ENCODE data around the gene TTLL11.

DNA sequence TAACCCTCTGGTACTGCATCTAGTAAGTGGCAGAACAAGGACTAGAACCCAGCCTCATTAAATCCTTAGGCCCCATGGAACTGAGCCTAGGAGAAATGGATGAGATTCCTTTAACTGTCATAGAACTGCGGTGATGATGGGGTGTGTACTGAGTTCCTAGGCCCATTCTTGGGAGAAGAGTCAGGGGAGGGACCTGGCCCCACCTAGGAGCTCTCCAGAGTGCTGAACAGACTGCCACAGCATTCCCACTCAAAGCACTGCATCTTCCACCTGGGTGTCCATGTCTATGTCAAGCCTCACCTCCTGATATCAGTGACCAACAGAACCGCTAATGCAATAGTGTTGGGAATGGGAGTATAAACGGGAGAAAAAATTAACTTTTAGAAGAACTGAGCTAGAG is 36.6 kb downstream of the TTLL11 start:
- TF ChIP-seq, protein P1, sequence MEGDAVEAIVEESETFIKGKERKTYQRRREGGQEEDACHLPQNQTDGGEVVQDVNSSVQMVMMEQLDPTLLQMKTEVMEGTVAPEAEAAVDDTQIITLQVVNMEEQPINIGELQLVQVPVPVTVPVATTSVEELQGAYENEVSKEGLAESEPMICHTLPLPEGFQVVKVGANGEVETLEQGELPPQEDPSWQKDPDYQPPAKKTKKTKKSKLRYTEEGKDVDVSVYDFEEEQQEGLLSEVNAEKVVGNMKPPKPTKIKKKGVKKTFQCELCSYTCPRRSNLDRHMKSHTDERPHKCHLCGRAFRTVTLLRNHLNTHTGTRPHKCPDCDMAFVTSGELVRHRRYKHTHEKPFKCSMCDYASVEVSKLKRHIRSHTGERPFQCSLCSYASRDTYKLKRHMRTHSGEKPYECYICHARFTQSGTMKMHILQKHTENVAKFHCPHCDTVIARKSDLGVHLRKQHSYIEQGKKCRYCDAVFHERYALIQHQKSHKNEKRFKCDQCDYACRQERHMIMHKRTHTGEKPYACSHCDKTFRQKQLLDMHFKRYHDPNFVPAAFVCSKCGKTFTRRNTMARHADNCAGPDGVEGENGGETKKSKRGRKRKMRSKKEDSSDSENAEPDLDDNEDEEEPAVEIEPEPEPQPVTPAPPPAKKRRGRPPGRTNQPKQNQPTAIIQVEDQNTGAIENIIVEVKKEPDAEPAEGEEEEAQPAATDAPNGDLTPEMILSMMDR (conservative IDR thresholded peaks at IDR 0.05; ENCODE audit: low read length): no peak
- TF ChIP-seq EZH2phosphoT487 (IDR thresholded peaks at IDR 0.05; ENCODE audit: borderline replicate concordance, low read depth, low read length): no peak
